LNCaP clone FGC (cell line): ENCODE results near the gene PHACTR2.
"Not testable (repeated sequence)": the region's sequence is repeated elsewhere in the genome, so short reads cannot be mapped to it uniquely, and the experiment has no call there.

Experiments used
- DNase-seq: peaks from one replicate; pipeline ENCODE4 v3.0.0-alpha.2; 2011; ENCODE audit warnings: low read depth
- H3K4me3 ChIP-seq: 2 replicates; pipeline ENCODE4 v1.5.1; 2011; ENCODE audit warnings: mild to moderate bottlenecking, low read depth, low read length, control low read depth
- CTCF ChIP-seq: IDR thresholded peaks from 2 replicates; pipeline ENCODE4 v1.5.1; 2012; ENCODE audit warnings: mild to moderate bottlenecking; ENCODE audit not compliant: control insufficient read depth, insufficient read depth; ENCODE audit errors: extremely low read depth

PHACTR2 gene

GRCh38 chr6:143647191-143647590, 30.6 kb upstream of the PHACTR2 start:
- no peak for DNase-seq
- H3K4me3 ChIP-seq: no peak overlapping the region
- TF ChIP-seq CTCF: no peak

GRCh38 chr6:143647732-143648131, 30.0 kb upstream of the PHACTR2 start:
- DNase-seq: no peak

GRCh38 chr6:143649319-143649718, 28.4 kb upstream of the PHACTR2 start:
- H3K4me3 ChIP-seq, DNase-seq: not testable (repeated sequence)

More at GRCh38 chr6:143647732-143648131, 30.0 kb upstream of the PHACTR2 start:
- no peak overlapping the region for H3K4me3 ChIP-seq
- no peak for TF ChIP-seq CTCF

GRCh38 chr6:143651328-143651727, 26.4 kb upstream of the PHACTR2 start:
- not testable (repeated sequence) for H3K4me3 ChIP-seq, DNase-seq

GRCh38 chr6:143652841-143653331, 24.9 kb upstream of the PHACTR2 start:
- H3K4me3 ChIP-seq: no peak overlapping the region
- TF ChIP-seq CTCF: no peak
- no peak for DNase-seq

GRCh38 chr6:143655541-143655940, 22.2 kb upstream of the PHACTR2 start:
- no peak overlapping the region for H3K4me3 ChIP-seq
- TF ChIP-seq CTCF: no peak
- DNase-seq: no peak

GRCh38 chr6:143656026-143656425, 21.7 kb upstream of the PHACTR2 start:
- TF ChIP-seq CTCF: no peak
- H3K4me3 ChIP-seq: no peak overlapping the region
- DNase-seq: no peak

GRCh38 chr6:143657809-143658208, 20.0 kb upstream of the PHACTR2 start:
- TF ChIP-seq CTCF: no peak

GRCh38 chr6:143660170-143660569, 17.6 kb upstream of the PHACTR2 start:
- not testable (repeated sequence) for H3K4me3 ChIP-seq, DNase-seq

More at GRCh38 chr6:143657809-143658208, 20.0 kb upstream of the PHACTR2 start:
- no peak overlapping the region for H3K4me3 ChIP-seq
- DNase-seq: no peak
